ENCODE data around the gene TMC6.
"Not testable (repeated sequence)": the region's sequence is repeated elsewhere in the genome, so short reads cannot be mapped to it uniquely, and the experiment has no call there.

TMC6 gene

GRCh38 chr17:78122931-78123249 lies 5.7 kb downstream of the TMC6 start:
- DNase-seq, result no peak

- DNase-seq, result no peak
These were observed 6.2 kb downstream of the TMC6 start for GRCh38 chr17:78122216-78122930.

DNA sequence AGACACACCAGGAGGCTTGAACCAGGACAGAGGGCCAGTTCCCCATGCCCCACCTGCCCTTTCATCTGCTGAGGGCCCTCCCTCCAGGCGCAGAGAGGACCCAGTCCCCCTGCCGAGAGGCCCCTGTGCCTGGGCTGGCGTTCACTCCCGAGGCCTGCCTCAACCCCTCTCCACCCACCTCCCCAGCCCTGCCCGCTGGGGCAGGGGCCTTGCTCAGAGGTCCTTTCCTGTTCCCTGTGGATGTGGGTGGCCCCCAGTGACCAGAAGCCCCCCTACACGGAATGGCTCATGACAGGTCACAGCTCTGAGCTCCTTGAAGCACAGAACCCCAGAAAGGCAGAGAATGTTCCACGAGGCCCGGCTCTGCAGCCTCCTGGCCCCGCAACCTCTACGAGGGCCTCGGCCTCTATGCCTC lies 6.7 kb downstream of the TMC6 start:
- DNase-seq, result no peak

DNA sequence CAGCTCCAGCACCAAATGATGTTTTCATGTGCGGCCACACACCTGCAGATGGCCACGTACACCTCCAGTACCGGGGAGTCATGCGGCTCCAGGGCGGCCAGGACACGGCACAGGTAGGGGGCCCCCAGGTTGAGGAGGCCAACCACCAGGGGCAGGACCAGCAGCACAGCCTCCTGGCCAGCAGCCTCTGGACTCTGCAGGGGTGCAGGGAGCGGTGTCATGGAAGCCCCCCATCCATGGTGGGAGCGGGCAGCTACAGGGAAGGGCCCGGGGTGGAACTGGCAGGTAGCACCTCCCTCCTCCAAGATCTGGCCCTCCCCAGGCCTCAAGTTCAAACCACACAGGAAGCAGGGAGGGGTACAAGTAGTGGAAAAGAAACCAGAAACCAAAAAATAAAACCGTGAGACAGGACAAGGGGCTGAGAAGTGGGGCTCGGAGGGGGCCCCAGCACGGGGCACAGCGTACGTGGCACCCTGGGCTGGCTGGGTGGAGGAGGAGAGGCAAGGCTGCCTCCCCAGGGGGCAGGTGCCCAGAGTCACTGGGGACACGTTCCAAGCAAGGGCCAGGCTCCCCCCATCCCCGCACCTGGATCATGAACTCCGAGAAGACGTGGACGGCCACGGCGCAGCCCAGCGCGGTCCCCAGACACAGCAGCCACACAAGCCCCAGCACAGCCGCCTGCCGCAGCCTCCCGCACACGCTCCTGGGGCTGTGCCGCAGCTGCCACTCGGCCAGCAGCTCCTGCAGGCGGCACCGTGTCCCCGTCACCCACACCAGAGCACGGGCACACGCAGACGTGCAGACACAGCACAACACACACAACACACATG lies 7.4 kb downstream of the TMC6 start:
- DNase-seq, result no peak

GRCh38 chr17:78120537-78120936 lies 8.0 kb downstream of the TMC6 start:
- DNase-seq, result no peak

DNA sequence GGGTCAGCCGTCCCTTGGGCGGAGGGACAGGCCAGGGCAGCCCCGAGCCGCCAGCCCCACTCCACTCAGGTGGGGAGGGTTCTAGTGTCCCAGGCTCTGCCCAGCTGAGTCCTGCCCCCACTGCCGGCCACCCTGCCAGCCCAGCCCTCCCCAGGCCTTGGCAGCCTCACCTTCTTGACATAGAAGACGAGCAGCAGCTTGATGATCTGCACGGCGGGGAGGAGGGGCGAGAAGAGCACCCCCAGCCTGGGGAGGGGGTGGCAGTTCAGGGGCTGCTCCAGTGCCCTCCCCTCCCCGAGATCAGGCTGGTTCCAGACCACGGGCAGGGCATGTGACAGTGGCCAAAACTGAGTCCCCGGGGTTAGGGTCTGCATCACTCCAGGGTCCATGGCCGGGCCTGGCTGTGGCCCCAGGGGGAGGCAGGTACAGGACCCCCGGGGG lies 9.7 kb downstream of the TMC6 start:
- DNase-seq, result no peak

- DNase-seq, result peak; percentile 81
These were observed 11.3 kb downstream of the TMC6 start for GRCh38 chr17:78117027-78117981.

DNA sequence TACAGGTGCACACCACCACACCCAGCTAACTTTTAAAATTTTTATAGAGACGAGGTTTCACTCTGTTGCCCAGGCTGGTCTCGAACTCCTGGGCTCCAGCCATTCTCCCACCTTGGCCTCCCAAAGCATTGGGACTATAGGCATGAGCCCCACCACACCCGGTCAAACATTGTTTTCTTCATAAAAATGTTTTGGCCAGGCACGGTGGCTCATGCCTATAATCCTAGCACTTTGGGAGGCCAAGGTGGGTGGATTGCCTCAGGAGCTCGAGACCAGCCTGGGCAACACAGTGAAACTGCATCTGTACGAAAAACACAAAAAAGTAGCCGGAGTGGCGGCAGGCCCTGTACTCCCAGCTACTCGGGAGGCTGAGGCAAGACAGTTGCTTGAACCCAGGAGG lies 12.1 kb downstream of the TMC6 start:
- no peak for DNase-seq

GRCh38 chr17:78115803-78116202 lies 12.8 kb downstream of the TMC6 start:
- not testable (repeated sequence) for DNase-seq

DNA sequence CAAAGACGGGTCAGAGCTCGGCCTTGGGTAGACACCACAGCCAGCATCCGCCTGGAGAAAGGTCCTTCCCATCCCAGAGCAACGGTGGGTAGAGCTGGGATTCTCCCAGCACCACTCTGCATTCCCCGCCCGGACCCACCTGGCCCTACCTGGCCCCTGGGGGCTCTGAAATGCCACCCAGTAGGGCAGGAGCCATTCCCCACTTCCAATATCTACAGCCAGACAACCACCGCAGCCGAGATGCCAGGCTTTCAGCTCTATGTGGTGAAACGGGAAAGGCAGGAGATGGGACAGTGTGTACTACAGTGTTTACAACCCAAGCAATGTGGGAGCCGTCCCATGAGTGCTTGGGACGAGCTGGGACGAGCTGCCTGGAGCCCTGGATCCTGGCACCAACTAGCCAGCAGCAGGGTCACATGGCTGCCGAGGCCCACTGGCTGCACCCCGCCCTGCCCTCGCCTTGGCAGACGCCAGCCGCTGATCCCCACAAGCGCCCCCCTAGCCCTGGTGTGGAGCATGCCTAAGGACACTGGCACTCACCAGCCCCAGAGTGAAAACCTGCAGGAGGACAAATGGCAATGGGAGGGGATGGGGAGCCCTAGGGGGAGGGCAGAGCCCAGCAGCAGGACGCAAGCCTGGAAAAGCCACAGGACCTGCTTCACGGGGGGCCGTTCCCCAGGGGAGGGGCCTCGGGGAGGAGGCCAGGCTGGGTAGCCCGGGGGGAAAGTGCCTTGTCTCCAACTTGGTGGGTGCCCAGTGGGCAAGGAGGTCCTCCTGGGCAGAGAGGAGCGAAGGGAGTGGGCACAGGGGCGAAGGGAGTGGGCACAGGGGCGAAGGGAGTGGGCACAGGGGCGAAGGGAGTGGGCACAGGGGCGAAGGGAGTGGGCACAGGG lies 13.5 kb downstream of the TMC6 start:
- DNase-seq, result no peak

GRCh38 chr17:78113804-78114785 lies 14.5 kb downstream of the TMC6 start:
- DNase-seq, result no peak

GRCh38 chr17:78112518-78113471 lies 15.8 kb downstream of the TMC6 start:
- peak; percentile 45 for DNase-seq

DNA sequence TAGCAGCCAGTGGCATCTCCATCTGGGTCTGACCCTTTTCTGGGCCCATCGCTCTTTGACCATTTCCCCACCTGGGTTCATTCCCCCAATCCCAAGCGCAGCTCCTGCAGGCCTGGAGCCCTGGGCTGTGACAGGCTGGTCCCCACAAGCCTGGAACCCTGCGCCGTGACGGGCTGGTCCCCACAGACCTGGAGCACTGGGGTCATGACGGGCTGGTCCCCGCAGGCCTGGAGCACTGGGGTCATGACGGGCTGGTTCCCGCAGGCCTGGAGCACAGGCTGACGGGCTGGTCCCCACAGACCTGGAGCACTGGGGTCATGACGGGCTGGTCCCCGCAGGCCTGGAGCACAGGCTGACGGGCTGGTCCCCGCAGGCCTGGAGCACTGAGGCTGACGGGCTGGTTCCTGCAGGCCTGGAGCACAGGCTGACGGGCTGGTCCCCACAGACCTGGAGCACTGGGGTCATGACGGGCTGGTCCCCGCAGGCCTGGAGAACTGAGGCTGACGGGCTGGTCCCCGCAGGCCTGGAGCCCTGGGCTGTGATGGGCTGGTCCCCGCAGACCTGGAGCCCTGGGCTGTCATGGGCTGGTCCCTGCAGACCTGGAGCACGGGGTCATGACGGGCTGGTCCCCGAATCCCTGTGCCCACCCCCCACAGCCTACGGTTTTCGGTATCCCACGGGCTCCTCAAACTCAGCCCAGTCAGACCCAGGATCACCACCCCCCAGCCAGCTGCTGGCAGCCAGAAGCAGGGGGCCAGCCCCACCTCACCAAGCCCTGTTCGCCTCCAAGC lies 16.6 kb downstream of the TMC6 start:
- no peak for DNase-seq

GRCh38 chr17:78111016-78111726 lies 17.4 kb downstream of the TMC6 start:
- DNase-seq, result no peak

DNA sequence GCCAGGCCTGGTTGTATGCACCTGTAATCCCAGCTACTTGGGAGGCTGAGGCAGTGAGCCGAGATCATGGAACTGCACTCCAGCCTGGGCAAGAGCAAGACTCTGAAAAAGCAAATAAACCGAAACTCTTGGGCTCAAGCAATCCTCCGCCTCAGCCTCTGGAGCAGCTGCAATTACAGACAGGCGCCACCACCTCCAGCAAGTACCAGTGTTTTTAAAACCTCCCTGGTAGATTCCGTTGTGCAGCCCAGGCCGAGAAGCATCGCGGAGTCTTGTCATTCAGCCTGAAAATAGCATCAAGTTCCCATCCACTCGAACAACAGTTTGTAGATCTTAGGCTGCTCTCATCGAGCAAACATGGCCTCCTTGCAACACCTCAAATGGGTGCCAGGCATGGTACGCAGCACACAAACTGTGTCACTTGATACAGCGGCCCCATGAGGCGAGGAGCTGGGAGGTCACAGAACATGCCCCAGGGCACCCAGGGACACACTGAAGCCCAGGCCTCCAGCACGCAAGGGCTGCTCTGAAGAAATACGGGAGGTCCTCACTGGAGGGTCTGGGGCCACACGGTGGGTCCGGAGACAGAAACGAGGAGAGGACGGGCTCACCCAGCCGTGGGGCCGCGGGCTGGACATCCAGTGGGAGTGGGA lies 18.1 kb downstream of the TMC6 start:
- no peak for DNase-seq

DNA sequence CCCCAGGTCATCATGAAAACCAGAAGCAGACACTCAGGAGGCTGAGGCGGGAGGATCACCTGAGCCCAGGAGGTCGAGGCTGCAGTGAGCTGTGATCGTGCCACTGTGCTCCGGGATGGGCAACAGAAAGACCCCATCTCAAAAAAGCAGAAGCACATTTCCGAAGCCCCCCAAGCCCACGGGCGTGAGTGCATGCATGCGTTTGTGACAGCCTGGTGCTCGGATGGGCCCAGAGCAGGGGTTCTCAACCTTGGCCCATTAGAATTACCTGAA lies 19.1 kb downstream of the TMC6 start:
- DNase-seq, result no peak

- no peak for DNase-seq
These were observed 19.6 kb downstream of the TMC6 start for GRCh38 chr17:78108726-78109488.
